ENCODE results near the gene ZNF660.

DNA sequence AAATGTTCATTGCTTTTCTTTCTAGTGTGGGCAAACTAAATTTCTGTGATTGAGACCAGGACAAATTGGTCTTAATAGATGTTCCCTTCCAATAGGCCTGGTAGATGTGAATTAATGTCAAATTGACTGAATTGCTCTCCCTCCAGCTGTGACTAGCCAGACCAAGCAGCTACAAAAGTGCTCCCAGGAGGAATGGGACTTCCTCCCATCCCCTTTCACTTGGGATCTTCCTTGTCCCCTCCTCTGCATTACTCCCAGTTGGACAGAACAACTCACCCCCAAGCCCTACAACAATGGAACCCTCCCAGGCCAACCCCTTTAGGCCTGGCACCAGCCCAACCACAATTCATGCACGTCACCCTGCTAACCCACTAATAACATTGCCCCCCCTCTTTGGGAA, 49.4 kb upstream of the ZNF660 start:
- TF ChIP-seq CTCF (optimal IDR thresholded peaks at IDR 0.05 in 1 of 3, IDR thresholded peaks at IDR 0.05 in 1 of 3, conservative IDR thresholded peaks at IDR 0.05 in 1 of 3; ENCODE audit: extremely low read depth in 1 of 3, insufficient read depth in 2 of 3, low read length in 3 of 3) (no peak), EZH2 (IDR thresholded peaks at IDR 0.05; ENCODE audit: low read length) (no peak)
